Measurements from ENCODE around the gene PGS1.
A peak's percentile ranks its signal among the peaks of the same experiment; 100 is the strongest.

- TF ChIP-seq CTCF (IDR thresholded peaks at IDR 0.05) = peak in 2 of 4 experiments; percentile 12 to 27
- TF ChIP-seq POLR2AphosphoS5 (IDR thresholded peaks at IDR 0.05) = peak; percentile 94
Measured at GRCh38 chr17:78378225-78379130, at the start of gene PGS1.
